ENCODE results near the gene CD244.

CD244 gene

DNA sequence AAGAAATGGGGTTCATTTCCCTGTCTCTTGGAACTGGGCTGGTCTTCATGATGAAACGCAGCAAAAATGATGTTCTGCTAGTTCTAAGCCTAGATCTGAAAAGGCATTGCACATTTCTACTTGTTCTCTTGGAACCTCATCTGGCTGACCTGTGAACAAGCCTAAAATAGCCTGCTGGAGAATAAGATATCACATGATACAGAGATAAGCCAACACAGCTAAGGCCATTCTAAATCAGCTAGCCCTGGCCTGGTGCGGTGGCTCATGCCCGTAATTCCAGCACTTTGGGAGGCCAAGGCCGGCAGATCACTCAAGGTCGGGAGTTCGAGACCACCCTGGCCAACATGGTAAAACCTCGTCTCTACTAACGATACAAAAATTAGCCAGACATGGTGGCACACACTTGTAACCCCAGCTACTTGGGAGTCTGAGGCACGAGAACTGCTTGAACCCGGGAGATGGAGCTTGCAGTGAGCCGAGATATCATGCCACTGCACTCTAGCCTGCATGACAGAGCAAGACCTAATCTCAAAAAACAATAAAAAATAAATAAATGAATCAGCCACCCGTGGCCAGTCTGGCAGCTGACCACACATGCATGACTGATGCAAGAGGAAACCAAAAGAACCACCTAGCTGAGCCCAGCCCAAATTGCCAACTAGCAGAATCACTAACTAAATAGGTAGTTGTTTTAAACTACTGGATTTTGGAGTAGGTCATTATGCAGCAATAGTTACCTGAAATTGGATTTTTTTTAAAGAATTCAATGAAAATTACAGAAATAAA is 18.0 kb downstream of the CD244 start:
- DNase-seq = no peak

DNA sequence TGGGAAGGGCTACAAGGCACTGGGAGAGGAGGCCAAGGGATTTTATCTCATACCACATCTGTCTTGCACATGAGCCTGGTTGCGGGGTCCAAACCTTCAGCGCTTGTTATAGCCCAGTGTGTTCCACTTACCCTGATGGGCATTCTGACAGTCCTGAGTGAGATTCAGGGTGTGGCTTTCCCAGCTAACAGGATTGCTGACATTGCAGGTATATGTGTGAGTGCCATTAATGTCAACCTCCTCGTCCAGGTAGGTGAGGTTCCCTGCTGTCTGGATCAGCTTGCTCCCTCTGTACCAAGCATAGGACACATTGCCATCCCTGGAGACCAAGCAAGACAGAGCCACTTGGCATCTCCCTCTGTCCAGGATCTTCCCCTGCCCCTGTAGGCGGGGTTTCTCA is 21.6 kb downstream of the CD244 start:
- DNase-seq = no peak

DNA sequence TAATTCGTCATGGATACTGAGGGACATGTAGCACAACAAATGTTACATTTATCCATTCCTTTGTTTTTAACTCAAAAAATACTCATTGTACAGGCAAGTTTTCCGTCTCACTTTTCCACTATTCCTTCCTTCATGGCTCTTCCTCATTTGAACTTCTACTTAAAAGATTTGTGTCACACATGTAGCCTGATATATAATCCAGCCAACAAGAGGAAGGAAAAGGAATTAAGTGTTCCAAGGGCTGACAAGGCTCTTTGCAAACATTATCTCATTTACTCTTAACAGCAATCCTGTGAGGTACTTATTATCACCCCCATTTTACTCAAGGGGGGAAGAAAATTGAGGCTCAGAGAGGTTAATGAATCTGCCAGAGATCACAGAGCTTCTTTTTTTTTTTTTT is 22.9 kb downstream of the CD244 start:
- no peak for DNase-seq

- DNase-seq = no peak
Observed at GRCh38 chr1:160838888-160839287, 23.8 kb downstream of the CD244 start.

DNA sequence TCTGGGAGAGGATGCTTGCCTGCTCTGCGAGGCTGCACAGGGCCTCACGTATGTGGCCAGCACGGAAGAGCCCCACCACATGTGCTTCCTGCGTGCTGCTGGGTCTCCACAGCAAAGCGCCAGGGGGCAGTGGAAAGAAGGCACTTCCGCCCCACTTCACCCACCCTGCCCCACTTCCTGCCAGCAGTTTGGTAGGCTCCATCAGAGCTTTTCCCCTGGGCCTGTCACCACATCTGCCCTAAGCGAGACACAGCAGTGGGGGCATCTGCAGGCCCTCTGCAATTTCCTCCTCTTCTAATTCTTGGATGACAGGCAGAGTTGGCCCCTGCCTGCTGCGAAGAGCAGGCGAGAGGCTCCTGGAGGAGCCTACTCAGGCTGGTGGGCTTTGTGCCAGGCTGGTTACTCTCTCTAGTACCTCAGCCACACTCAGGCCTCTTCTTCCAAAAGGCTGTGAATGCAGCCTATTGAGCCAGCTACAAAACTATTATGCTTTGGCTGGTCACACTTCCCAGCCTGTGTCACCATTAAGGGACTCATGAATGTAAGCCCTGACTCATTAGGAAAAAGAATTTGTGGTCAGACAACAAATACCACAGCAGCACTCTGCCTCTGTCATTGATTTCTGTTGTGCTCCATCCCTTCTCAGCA is 25.0 kb downstream of the CD244 start:
- DNase-seq = peak; percentile 73

DNA sequence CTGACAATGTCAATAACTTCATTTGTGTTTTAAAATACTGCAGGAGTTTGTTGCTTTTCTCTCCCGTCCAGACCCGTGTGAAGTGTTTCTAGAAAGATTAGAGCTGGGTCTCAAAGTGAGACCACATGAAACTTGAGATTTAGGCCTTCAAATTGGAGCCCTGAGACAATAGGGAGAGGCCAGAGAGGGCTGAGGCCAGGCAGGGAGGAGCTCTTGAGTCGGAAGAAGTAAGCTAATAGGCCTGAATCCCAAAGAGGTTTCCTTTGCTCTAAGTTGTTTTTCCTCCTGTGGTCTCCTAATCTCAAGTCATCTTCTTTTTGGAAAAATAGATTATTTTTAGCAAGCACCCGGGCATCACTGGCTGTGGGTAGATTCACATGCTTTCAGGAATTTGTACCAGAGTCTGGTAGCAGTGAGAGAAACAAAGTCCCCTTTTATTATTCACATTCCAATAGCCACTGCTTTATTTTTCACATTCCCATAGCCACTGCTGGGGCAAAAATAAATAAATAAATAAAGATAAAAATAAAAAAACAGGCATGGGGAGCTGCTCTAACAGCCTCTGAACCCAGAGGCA is 25.6 kb downstream of the CD244 start:
- no peak for DNase-seq

DNA sequence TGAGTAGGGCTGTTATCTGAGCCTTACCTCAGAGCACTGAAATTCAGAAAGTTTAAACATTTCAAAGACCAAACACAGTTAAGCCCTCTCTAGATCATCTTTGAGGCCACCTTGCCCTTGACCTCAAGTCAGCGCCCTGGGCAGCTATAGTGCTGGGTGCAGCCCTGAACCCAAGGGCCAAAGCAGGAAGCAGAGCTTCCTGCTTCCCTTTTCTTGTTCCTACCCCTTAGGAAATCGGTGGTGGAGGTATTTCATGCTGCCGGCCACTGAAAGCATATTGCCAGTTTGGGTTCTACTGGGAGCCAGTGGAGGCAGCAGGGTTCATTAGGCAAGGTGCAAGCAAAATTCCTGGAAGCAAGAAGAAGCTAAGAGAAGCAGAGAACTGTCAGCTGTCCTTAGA is 26.1 kb downstream of the CD244 start:
- no peak for DNase-seq

DNA sequence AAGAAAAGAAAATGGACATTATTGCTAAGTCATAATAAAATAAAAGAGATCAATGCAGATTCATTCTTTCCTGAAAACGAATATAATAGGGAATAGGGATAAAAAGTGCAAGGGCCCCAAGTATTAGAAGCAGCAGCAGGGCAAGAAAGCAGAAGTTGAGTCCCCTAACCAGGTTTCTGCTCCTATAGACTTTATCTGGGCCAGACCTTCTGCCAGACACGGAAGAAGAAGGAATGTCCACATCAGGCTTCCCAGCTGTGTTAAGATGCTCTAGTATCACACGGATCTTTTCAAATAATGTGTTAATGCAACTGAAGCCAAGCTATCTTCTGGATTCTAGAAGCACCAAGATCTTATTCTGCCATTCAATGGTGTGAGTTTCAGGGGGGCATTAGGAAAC is 26.9 kb downstream of the CD244 start:
- no peak for DNase-seq

DNA sequence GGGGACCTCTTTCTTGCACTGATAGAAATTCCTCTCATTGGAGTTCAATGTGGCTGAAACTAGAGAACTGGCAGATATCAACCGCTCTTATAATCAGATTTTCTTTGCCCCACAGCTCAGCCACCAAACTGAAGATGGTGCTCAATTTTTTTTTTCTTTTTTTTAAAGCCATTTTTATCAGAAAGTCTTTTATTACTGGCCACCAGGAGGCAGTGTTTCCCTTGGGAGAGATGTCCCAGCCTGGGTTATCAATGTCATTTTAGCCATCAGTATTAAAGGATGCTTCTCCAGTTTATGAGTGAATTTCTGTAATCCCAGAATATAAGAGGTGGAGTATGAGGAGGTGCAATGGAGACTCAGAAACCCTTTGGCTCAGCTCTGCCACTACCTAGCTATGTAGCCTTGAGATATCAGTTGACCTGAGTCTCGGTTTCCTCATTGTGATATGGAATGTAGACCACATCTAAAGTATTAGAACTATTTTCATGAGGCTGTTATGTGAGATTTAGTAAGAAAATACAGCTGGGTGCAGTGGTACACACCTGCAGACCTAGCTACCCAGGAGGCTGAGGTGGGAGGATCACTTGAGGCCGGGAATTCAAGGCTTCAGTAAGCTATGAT is 27.6 kb downstream of the CD244 start:
- no peak for DNase-seq

DNA sequence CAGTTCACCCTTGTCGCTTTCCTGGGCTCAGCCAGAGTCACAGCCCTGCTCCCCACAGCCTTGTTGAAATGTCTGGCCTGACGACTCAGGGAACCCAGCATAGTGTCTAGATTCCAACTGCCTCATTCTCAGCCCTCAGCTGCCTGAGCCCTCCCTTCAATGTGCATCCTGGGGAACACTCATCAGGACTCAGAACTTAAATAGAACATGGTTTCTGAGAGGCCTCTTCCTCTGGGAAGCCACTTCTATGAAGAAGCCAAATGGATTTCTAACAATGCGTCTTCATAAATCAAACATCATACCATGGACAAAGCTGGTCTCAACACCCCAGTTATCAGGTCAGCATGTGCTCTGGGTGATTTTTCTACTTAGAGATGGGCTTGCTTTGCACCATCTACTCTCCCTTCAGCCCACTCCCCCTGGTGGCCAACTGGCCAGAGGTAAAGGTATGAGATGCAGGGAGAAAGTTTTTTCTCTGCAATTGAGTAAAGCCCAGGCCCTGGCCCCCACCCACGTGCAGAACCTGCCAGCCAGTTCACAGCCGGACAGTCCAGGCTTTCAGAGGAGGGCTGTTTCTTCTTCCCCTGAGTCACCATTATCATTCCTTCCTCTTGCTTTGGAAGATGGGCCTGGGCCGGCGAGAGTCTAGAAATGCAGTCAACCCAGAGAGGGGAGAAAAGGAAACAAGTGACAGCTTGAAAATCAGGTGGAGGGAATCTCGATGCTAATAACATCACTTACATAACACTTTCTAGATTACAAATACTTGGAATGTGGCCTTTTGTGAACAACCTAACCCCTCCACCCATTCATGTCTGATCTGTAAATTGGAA is 32.1 kb downstream of the CD244 start:
- peak; percentile 66 for DNase-seq

- no peak for DNase-seq
Observed at GRCh38 chr1:160829766-160830165, 32.9 kb downstream of the CD244 start.

GRCh38 chr1:160827418-160827817 is 35.3 kb downstream of the CD244 start:
- DNase-seq = no peak

GRCh38 chr1:160826546-160826945 is 36.1 kb downstream of the CD244 start:
- no peak for DNase-seq

DNA sequence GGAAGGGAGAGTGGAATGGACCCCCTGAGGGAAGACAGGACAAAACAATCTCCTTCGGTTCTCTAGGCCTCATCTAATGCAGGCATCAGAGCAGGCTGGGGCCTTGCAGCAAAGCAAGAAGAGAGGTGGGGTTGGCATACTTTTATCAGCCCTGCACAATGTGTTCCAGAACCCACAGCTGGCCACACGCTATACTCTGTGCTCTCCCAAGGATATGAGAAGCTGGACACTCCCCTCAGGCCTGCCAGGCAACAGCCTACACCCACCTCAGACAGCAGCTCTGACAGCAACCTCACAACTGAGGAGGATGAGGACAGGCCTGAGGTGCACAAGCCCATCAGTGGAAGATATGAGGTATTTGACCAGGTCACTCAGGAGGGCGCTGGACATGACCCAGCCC is 39.4 kb downstream of the CD244 start:
- DNase-seq = no peak

GRCh38 chr1:160821627-160822026 is 41.1 kb downstream of the CD244 start:
- no peak for DNase-seq

GRCh38 chr1:160819186-160819585 is 43.5 kb downstream of the CD244 start:
- no peak for DNase-seq

GRCh38 chr1:160818207-160818937 is 44.3 kb downstream of the CD244 start:
- no peak for DNase-seq

- no peak for DNase-seq
Observed at GRCh38 chr1:160814856-160815255, 47.8 kb downstream of the CD244 start.

DNA sequence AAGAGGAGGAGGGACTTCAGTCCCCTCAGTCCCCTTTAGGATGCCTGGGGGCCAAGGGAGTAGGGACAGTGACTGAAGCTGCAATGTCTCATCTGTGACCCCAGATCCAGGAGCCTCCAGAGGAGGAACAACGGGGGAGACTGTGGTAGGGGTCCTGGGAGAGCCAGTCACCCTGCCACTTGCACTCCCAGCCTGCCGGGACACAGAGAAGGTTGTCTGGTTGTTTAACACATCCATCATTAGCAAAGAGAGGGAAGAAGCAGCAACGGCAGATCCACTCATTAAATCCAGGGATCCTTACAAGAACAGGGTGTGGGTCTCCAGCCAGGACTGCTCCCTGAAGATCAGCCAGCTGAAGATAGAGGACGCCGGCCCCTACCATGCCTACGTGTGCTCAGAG is 48.4 kb downstream of the CD244 start:
- DNase-seq = no peak

DNA sequence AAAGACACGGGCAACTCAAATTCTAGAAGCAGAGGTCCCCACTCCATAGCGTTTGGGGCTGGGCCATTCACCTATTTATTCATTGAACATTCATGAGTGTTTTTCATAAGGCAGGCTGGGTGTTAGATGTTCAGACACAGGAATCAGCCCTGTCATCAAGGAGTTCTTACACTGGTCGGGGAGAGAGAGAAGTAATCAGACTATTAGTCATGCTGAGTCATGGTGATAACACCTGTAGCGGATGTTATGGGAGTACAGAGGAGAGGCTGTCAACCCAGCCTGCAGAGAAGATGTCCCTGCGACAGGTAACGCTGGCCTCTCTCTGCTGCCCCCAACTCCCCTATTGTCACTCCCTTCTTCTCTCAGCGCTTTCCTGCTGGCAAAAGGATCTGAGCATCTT is 49.5 kb downstream of the CD244 start:
- DNase-seq = no peak

DNA sequence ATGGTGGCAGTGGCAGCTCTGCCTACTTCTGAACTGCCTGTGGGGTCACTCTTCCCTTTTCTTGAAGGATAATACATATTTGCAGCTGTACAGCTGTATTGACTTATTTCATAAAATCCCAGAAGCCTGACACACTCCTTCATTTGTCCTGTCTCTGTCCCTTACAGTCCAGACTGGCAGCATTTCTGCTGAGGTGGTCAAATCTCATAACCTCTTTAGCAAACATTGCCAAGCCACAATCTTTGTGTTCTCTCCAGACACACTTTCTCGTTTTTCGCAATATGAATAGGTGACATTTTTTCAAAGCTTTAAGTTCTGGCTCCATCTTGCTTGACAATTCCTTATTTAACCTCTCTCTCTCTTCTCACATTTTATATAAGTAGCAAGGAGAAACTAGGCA is 51.5 kb downstream of the CD244 start:
- no peak for DNase-seq

DNA sequence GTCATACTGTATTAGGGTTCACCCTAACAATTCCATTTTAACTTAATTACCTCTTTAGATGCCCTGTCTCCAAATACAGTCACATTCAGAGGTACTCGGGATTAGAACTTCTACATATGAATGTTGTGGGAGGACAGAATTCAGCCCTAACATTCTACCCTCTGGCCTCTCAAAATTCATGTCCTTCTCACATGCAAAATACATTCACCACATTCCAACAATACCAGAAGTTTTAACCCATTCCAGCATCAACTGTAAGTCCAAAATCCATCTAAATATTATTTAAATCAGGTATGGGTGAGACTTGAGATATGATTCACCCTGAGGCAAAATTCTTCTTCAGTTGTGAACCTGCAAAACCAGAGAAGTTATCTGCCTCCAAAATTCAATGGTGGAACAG is 52.2 kb downstream of the CD244 start:
- DNase-seq = no peak

Data from activated CD4-positive, alpha-beta T cell treated with anti-CD3 and anti-CD28 coated beads for 1 hour (primary cell).